Measurements from ENCODE around the gene BICD2.

DNA sequence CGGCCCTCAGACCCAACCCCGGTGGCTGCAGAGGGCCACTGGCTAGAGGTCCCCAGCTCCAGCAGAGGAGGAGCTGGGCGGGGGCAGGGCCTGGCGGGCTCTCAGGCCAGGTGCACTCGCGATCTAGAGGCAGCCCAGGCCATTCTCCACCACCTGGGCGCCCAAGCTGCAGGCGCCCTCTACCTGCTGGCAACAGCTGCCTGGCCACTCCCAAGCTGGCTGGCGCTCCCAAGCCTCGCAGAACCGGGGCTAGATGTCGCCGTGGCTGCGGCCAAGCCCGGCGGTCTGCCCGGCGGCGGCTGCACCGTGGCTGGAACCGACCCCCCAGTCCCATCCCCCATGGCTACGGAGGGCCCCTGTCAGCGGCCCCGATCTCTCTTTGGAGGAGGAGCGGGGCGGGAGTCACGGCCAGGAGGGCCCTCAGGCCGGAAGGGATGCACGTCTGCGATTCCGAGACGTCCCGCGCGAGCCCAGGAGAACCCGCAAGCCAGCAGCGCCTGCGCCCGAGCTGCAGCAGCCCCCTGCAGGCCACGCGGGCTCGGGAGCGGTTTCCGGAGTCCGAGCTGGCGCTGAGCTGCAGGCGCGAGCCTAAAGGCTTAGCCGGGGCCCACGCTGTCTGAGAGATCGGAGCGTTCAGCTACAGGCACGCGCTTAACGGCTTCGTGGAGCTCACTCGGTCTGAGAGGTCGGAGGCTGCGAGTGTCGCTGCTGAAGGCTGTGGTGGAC, 44.3 kb upstream of the BICD2 start:
- TF ChIP-seq, protein P1, sequence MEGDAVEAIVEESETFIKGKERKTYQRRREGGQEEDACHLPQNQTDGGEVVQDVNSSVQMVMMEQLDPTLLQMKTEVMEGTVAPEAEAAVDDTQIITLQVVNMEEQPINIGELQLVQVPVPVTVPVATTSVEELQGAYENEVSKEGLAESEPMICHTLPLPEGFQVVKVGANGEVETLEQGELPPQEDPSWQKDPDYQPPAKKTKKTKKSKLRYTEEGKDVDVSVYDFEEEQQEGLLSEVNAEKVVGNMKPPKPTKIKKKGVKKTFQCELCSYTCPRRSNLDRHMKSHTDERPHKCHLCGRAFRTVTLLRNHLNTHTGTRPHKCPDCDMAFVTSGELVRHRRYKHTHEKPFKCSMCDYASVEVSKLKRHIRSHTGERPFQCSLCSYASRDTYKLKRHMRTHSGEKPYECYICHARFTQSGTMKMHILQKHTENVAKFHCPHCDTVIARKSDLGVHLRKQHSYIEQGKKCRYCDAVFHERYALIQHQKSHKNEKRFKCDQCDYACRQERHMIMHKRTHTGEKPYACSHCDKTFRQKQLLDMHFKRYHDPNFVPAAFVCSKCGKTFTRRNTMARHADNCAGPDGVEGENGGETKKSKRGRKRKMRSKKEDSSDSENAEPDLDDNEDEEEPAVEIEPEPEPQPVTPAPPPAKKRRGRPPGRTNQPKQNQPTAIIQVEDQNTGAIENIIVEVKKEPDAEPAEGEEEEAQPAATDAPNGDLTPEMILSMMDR (IDR thresholded peaks at IDR 0.05; ENCODE audit: borderline replicate concordance, extremely low read depth, low read length, poor library complexity, severe bottlenecking): no peak
- no peak for TF ChIP-seq EZH2 (IDR thresholded peaks at IDR 0.05; ENCODE audit: borderline replicate concordance, low read depth, low read length, severe bottlenecking)
